CD8-positive, alpha-beta memory T cell (primary cell): ENCODE results near the gene NEB. TPM values are rescaled to one million over a fixed set of nuclear protein-coding genes. Genes with fewer than 3 reads are reported as not detected.
A peak's percentile ranks its signal among the peaks of the same experiment; 100 is the strongest.

Experiments used
- CTCF ChIA-PET: fragments of 350-600 bp; sonication (Branson Sonifier 250); formaldehyde crosslinking; loops from one replicate; lab custom pipeline; 2021; ENCODE audit warnings: antibody characterized with exemption; lab: Charles Lee
- POLR2A ChIA-PET: fragments of 350-600 bp; sonication (Branson Sonifier 250); formaldehyde crosslinking; loops from one replicate; lab custom pipeline; 2021; ENCODE audit warnings: antibody characterized with exemption; lab: Charles Lee
- DNase-seq, 5 donors: peaks; one replicate each; pipeline versions ENCODE4 v3.0.0 to v3.0.0-alpha.2; 2020 to 2022; ENCODE audit warnings: mixed read lengths in 1 of 5
- H3K27ac ChIP-seq: one replicate; pipeline ENCODE4 v1.7.0; 2013; ENCODE audit warnings: low read depth, mild to moderate bottlenecking, low read length, moderate library complexity
- H3K27me3 ChIP-seq: 2 replicates; pipeline ENCODE4 v1.7.0; 2013; ENCODE audit warnings: low read length, mild to moderate bottlenecking; ENCODE audit not compliant: insufficient read depth, poor library complexity, severe bottlenecking
- H3K36me3 ChIP-seq: 2 replicates; pipeline ENCODE4 v1.7.0; 2013; ENCODE audit warnings: mild to moderate bottlenecking, low read length, moderate library complexity; ENCODE audit not compliant: insufficient read depth
- H3K4me1 ChIP-seq: 2 replicates; pipeline ENCODE4 v1.7.0; 2013; ENCODE audit warnings: mild to moderate bottlenecking, low read length, moderate library complexity; ENCODE audit not compliant: insufficient read depth
- H3K4me3 ChIP-seq: 2 replicates; pipeline ENCODE4 v1.7.0; 2013; ENCODE audit warnings: mild to moderate bottlenecking, low read length
- H3K9me3 ChIP-seq: 2 replicates; pipeline ENCODE4 v1.7.0; 2013; ENCODE audit warnings: mild to moderate bottlenecking, low read length
- H3K27ac Mint-ChIP-seq, 8 donors: one replicate each; pipeline ENCODE4 v1.8.0; 2020 to 2021; ENCODE audit warnings: mixed read lengths in 8 of 8, mild to moderate bottlenecking in 6 of 8, inconsistent platforms in 3 of 8, moderate library complexity in 3 of 8
- H3K27me3 Mint-ChIP-seq, 2 donors: one replicate each; pipeline ENCODE4 v1.8.0; 2020 to 2021; ENCODE audit warnings: mixed read lengths in 2 of 2, mild to moderate bottlenecking in 1 of 2, moderate library complexity in 1 of 2
- H3K36me3 Mint-ChIP-seq, 3 donors: one replicate each; pipeline ENCODE4 v1.8.0; 2020 to 2021; ENCODE audit warnings: mixed read lengths in 3 of 3, inconsistent platforms in 1 of 3, mild to moderate bottlenecking in 1 of 3
- H3K4me1 Mint-ChIP-seq, 3 donors: one replicate each; pipeline ENCODE4 v1.8.0; 2020 to 2021; ENCODE audit warnings: mixed read lengths in 3 of 3, inconsistent platforms in 1 of 3, mild to moderate bottlenecking in 1 of 3
- H3K4me3 Mint-ChIP-seq, 7 donors: one replicate each; pipeline ENCODE4 v1.8.0; 2020 to 2021; ENCODE audit warnings: mixed read lengths in 7 of 7, mild to moderate bottlenecking in 6 of 7, moderate library complexity in 4 of 7, inconsistent platforms in 2 of 7
- H3K9me3 Mint-ChIP-seq, 5 donors: one replicate each; pipeline ENCODE4 v1.8.0; 2020 to 2022; ENCODE audit warnings: mixed read lengths in 5 of 5, mild to moderate bottlenecking in 3 of 5, moderate library complexity in 2 of 5, inconsistent platforms in 1 of 5
- polyA plus RNA-seq: library from polyadenylated mRNA; unstranded; fragments of 300-500 nt; fragmentation: Illumina TruSeq; gene quantifications from one replicate; pipeline ENCODE4 v1.2.3, GENCODE V29; 2021
- total RNA-seq, 2 experiments: library from RNA; stranded (reverse); gene quantifications; one replicate each; pipeline ENCODE4 v1.2.3, GENCODE V29; 2021

NEB gene
- total and polyA plus RNA-seq, 3 experiments from 2014 or later: 0.10 to 0.31 (median 0.29) TPM

DNA sequence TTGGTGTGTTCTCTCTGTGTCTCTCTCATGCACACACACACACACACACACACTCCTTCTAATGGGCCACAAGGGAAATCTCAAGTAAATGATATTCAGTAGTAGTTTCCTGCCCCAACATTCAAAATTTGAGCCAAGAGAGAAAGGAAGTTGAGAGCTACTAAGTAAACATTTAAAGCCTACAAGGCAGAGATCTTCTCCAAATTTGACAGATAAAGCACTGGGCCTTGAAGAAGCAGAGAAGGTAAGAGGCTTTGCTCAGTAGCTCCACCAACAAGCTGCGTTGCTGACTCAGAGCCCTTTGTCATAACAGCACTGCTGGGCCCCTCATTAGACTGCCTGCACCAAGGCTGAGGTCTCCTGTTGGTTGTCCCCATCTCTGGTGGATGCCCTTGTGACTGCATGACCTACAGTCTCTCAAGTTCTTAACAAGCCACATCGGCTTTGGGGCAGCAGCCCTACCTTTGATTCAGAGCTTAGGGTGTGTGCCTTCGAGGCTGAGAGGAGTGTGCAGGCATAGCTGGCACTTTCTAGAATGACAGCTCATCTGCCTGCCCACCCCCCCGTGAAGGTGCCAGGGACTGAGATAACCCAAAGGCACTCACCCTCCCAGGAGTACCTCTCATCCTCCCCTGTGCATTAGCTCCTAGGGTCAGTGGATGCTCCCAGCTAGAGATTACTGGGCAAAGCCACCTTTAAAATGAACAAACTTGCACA is 32.3 kb upstream of the NEB start:
- no peak for DNase-seq
- Histone ChIP-seq H3K27ac (peak overlapping the region; percentile 56), H3K4me3 (no peak overlapping the region), H3K4me1 (peaks cover 10% of the 10 kb centered on the region), H3K36me3 (no peaks in the 10 kb centered on the region), H3K27me3 (no peaks in the 10 kb centered on the region), H3K9me3 (no peaks in the 10 kb centered on the region)
- Mint-ChIP-seq H3K36me3 (peaks cover 0 to 21% (median 14%) of the 10 kb centered on the region in 3 donors), H3K4me1 (peaks cover 12 to 17% (median 12%) of the 10 kb centered on the region in 3 donors), H3K27ac (peak overlapping the region in 4 of 8 donors; percentile 9 to 52 (median 32)), H3K27me3 (no peaks in the 10 kb centered on the region), H3K9me3 (peaks cover 0 to 6% (median 0%) of the 10 kb centered on the region in 5 donors), H3K4me3 (no peak overlapping the region)
- ChIA-PET POLR2A (no interaction called here), CTCF (no interaction called here)

DNA sequence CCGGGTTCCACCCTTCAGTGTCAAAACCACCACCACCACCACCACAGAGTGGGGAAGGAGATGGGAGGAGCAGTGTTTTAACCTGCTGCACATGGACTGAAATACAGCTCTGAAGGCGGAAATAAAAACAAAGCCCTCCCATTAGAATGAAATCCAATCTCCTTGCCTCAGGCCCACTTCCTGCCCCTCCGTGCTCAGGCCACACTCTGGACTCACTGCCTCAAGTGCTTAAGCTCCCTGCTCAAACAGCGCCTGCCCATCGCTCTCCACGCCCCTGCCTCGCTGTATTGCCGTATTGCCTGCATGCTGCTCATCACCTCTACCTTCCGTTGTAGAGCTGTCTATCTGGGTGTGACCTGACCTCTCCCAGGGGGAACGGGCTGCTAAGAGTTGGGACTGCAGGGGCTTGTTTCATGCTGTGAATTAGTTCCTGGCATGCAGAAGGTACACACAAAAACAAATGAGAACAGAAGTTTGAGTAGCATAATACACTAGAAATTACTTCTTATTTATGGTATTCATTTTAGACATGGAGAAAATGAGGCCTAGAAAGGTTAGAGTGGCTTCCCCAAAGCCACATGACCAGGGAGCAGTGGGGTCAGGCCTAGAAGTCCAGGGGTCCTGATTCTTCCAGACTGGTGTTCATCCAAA is 31.6 kb upstream of the NEB start:
- Histone ChIP-seq H3K27ac (peak overlapping the region; percentile 56), H3K4me3 (no peak overlapping the region), H3K36me3 (no peaks in the 10 kb centered on the region), H3K4me1 (peaks cover 10% of the 10 kb centered on the region), H3K27me3 (no peaks in the 10 kb centered on the region), H3K9me3 (no peaks in the 10 kb centered on the region)
- DNase-seq: no peak
- Mint-ChIP-seq H3K4me1 (peaks cover 12 to 17% (median 12%) of the 10 kb centered on the region in 3 donors), H3K27me3 (no peaks in the 10 kb centered on the region), H3K36me3 (peaks cover 0 to 19% (median 11%) of the 10 kb centered on the region in 3 donors), H3K9me3 (peaks cover 0 to 6% (median 0%) of the 10 kb centered on the region in 5 donors), H3K4me3 (peak overlapping the region in 3 of 7 donors; percentile 10 to 85 (median 16)), H3K27ac (peak overlapping the region in 3 of 8 donors; percentile 3 to 52 (median 43))
- ChIA-PET POLR2A (no interaction called here), CTCF (no interaction called here)

GRCh38 chr2:151762694-151763093 is 28.4 kb upstream of the NEB start:
- no peaks in the 10 kb centered on the region for H3K36me3 ChIP-seq
- ChIA-PET POLR2A (no interaction called here), CTCF (no interaction called here)
- peaks cover 12 to 17% (median 12%) of the 10 kb centered on the region in 3 donors for H3K4me1 Mint-ChIP-seq
- no peaks in the 10 kb centered on the region for H3K27me3 ChIP-seq
- peaks cover 10% of the 10 kb centered on the region for H3K4me1 ChIP-seq
- H3K27me3 Mint-ChIP-seq: no peaks in the 10 kb centered on the region
- no peak overlapping the region for H3K27ac ChIP-seq
- H3K9me3 Mint-ChIP-seq: no peaks in the 10 kb centered on the region
- H3K4me3 ChIP-seq: no peak overlapping the region
- no peak for DNase-seq
- peak overlapping the region in 1 of 8 donors; percentile 3 for H3K27ac Mint-ChIP-seq
- no peak overlapping the region for H3K4me3 Mint-ChIP-seq
- peaks cover 0 to 13% (median 0%) of the 10 kb centered on the region in 3 donors for H3K36me3 Mint-ChIP-seq
- no peaks in the 10 kb centered on the region for H3K9me3 ChIP-seq

DNA sequence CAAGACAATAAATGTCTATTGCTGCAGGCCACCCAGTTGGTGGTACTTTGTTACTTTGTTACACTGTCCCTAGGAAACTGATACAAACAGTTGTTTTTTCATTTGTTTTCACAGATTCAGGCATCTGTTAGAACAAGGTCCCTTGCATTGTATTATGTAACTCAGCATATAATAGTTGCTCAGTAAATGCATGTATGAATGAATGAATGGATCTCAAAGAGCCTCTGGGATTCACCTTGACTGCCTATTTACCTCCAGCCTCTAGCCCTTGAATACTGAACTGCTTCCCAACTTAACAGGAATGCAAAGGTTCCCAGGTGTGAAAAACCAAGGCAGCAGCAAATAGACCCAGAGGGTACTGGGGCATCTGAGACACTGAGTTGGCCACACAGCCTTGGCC is 27.4 kb upstream of the NEB start:
- no peak for DNase-seq
- Mint-ChIP-seq H3K4me3 (no peak overlapping the region), H3K36me3 (peaks cover 0 to 13% (median 4%) of the 10 kb centered on the region in 3 donors), H3K27me3 (peaks cover 0 to 1% of the 10 kb centered on the region in 2 donors), H3K27ac (peak overlapping the region in 1 of 8 donors; percentile 16), H3K9me3 (no peaks in the 10 kb centered on the region), H3K4me1 (peaks cover 12 to 13% (median 12%) of the 10 kb centered on the region in 3 donors)
- Histone ChIP-seq H3K4me1 (peaks cover 3% of the 10 kb centered on the region), H3K27me3 (no peaks in the 10 kb centered on the region), H3K27ac (no peak overlapping the region), H3K4me3 (no peak overlapping the region), H3K36me3 (no peaks in the 10 kb centered on the region), H3K9me3 (no peaks in the 10 kb centered on the region)
- ChIA-PET POLR2A (no interaction called here), CTCF (no interaction called here)

DNA sequence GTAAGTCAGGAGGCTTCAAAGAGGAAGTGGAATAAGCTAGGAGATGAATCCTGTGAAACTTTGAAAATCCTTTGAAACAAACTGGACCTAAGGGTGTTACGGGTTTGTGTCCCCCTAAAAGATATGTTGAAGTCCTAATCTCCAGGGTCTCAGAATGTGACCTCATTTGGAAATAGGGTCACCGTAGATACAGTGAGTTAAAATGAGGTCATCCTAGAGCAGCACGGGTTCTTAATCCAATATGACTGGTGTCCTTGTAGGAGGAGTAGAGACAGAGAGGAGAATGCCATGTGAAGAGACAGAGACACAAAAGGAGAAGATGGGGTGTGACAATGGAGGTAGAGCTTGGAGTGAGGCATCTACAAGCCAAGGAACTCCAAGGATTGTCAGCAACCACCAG is 26.9 kb upstream of the NEB start:
- DNase-seq: no peak
- POLR2A ChIA-PET: no interaction called here
- no peak overlapping the region for H3K4me3 Mint-ChIP-seq
- no peaks in the 10 kb centered on the region for H3K36me3 ChIP-seq
- H3K27ac ChIP-seq: no peak overlapping the region
- peaks cover 0 to 11% (median 9%) of the 10 kb centered on the region in 3 donors for H3K36me3 Mint-ChIP-seq
- H3K4me1 ChIP-seq: no peaks in the 10 kb centered on the region
- H3K27me3 ChIP-seq: no peaks in the 10 kb centered on the region
- H3K27me3 Mint-ChIP-seq: peaks cover 0 to 1% of the 10 kb centered on the region in 2 donors
- no peaks in the 10 kb centered on the region for H3K9me3 Mint-ChIP-seq
- CTCF ChIA-PET: no interaction called here
- no peaks in the 10 kb centered on the region for H3K9me3 ChIP-seq
- peaks cover 7 to 9% (median 8%) of the 10 kb centered on the region in 3 donors for H3K4me1 Mint-ChIP-seq
- H3K4me3 ChIP-seq: no peak overlapping the region
- no peak overlapping the region for H3K27ac Mint-ChIP-seq

- POLR2A ChIA-PET: no interaction called here
- Mint-ChIP-seq H3K27ac (peak overlapping the region in 1 of 8 donors; percentile 77), H3K27me3 (peaks cover 0 to 1% of the 10 kb centered on the region in 2 donors), H3K36me3 (peaks cover 0 to 11% (median 10%) of the 10 kb centered on the region in 3 donors), H3K4me3 (no peak overlapping the region), H3K4me1 (no peaks in the 10 kb centered on the region), H3K9me3 (no peaks in the 10 kb centered on the region)
- DNase-seq: no peak
- Histone ChIP-seq H3K27me3 (no peaks in the 10 kb centered on the region), H3K27ac (no peak overlapping the region), H3K4me1 (no peaks in the 10 kb centered on the region), H3K9me3 (no peaks in the 10 kb centered on the region), H3K4me3 (no peak overlapping the region), H3K36me3 (no peaks in the 10 kb centered on the region)
- CTCF ChIA-PET: no interaction called here
Observed at GRCh38 chr2:151760139-151760650, 25.9 kb upstream of the NEB start.

GRCh38 chr2:151758744-151759143 is 24.5 kb upstream of the NEB start:
- H3K27me3 ChIP-seq: no peaks in the 10 kb centered on the region
- no peaks in the 10 kb centered on the region for H3K4me1 ChIP-seq
- DNase-seq: no peak
- peak overlapping the region in 1 of 8 donors; percentile 62 for H3K27ac Mint-ChIP-seq
- no peaks in the 10 kb centered on the region for H3K9me3 ChIP-seq
- H3K9me3 Mint-ChIP-seq: no peaks in the 10 kb centered on the region
- no peaks in the 10 kb centered on the region for H3K36me3 ChIP-seq
- no peak overlapping the region for H3K27ac ChIP-seq
- H3K36me3 Mint-ChIP-seq: peaks cover 0 to 10% (median 4%) of the 10 kb centered on the region in 3 donors
- ChIA-PET CTCF (no interaction called here), POLR2A (no interaction called here)
- no peak overlapping the region for H3K4me3 ChIP-seq
- peaks cover 0 to 1% of the 10 kb centered on the region in 2 donors for H3K27me3 Mint-ChIP-seq
- H3K4me3 Mint-ChIP-seq: no peak overlapping the region
- H3K4me1 Mint-ChIP-seq: no peaks in the 10 kb centered on the region

DNA sequence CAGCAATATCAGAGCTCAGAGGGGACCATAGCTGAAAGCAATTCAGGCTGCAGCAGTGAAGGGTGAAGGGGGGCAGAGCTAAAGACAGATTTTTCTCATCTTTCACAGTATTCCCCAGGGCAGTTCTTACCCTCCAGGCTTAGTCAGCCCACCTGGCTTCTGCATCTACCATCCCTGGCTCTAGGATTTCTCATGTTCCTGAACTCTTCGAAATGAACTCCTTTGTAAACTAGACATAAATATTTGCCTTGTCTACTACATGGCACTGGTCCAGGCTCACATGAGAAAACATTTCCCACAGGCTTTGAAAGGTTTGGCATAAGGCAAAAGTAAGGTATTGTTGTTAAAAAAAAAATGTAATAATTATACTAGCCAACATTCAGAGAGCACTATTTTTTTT is 23.6 kb upstream of the NEB start:
- ChIA-PET POLR2A (no interaction called here), CTCF (no interaction called here)
- no peaks in the 10 kb centered on the region for H3K36me3 ChIP-seq
- no peaks in the 10 kb centered on the region for H3K4me1 Mint-ChIP-seq
- peaks cover 0 to 10% (median 3%) of the 10 kb centered on the region in 3 donors for H3K36me3 Mint-ChIP-seq
- peaks cover 0 to 1% of the 10 kb centered on the region in 2 donors for H3K27me3 Mint-ChIP-seq
- no peak overlapping the region for H3K4me3 ChIP-seq
- no peaks in the 10 kb centered on the region for H3K4me1 ChIP-seq
- no peak overlapping the region for H3K27ac ChIP-seq
- H3K27ac Mint-ChIP-seq: no peak overlapping the region
- no peaks in the 10 kb centered on the region for H3K9me3 Mint-ChIP-seq
- H3K9me3 ChIP-seq: no peaks in the 10 kb centered on the region
- no peak overlapping the region for H3K4me3 Mint-ChIP-seq
- no peaks in the 10 kb centered on the region for H3K27me3 ChIP-seq
- DNase-seq: no peak
